ENCODE results near the gene CLDN1.

DNA sequence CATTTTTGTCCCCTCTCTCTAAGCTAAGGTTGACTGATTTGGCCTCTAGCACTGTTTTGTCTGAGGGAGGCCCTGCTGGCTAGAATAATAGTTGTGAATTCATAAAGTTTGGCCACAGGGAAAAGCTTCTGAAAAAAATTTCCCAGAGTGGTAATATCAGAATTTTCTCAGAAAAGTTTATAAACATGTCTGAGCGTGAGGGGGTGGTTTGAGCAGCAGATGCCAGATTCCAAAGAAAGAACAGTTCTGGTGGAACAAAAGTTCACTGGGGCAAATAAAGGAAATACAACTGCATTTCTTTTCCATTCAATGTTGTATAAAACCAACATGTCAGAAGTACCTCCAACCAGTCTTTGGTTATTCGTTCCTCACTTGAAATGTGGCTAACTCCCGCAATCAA, 61.2 kb downstream of the CLDN1 start:
- TF ChIP-seq, protein P1, sequence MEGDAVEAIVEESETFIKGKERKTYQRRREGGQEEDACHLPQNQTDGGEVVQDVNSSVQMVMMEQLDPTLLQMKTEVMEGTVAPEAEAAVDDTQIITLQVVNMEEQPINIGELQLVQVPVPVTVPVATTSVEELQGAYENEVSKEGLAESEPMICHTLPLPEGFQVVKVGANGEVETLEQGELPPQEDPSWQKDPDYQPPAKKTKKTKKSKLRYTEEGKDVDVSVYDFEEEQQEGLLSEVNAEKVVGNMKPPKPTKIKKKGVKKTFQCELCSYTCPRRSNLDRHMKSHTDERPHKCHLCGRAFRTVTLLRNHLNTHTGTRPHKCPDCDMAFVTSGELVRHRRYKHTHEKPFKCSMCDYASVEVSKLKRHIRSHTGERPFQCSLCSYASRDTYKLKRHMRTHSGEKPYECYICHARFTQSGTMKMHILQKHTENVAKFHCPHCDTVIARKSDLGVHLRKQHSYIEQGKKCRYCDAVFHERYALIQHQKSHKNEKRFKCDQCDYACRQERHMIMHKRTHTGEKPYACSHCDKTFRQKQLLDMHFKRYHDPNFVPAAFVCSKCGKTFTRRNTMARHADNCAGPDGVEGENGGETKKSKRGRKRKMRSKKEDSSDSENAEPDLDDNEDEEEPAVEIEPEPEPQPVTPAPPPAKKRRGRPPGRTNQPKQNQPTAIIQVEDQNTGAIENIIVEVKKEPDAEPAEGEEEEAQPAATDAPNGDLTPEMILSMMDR (IDR thresholded peaks at IDR 0.05; ENCODE audit: low read length), result no peak
- TF ChIP-seq EZH2 (IDR thresholded peaks at IDR 0.05; ENCODE audit: borderline replicate concordance, low read length), result no peak
